GM10847 (cell line): ENCODE measurements around the gene NFIB.

Source experiments
- POLR2A ChIP-seq: IDR thresholded peaks from 2 replicates; pipeline ENCODE4 v1.6.1; 2011; ENCODE audit not compliant: insufficient read length; ENCODE audit errors: extremely low read depth

NFIB gene

GRCh38 chr9:14111696-14112095 is 202.2 kb downstream of the NFIB start:
- no peak for TF ChIP-seq POLR2A

DNA sequence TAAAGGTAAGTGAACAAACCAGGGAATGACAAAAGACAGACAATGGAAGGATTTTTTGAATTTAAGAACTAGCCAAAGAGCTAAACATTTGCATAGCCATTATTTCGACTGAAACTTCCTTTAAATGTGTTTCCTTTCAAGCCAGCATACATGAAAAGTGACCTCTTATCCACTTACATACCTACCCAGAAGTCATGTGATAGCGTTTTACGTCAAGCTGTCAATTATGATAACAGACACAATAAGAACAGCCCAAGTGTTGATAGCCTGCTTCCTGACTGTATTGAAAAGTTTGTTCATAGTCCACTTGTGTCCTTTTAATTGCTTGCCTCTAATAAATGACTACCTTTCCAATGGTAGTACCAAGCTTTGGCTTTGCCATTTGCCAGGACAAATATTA is 206.0 kb downstream of the NFIB start:
- TF ChIP-seq POLR2A = no peak

DNA sequence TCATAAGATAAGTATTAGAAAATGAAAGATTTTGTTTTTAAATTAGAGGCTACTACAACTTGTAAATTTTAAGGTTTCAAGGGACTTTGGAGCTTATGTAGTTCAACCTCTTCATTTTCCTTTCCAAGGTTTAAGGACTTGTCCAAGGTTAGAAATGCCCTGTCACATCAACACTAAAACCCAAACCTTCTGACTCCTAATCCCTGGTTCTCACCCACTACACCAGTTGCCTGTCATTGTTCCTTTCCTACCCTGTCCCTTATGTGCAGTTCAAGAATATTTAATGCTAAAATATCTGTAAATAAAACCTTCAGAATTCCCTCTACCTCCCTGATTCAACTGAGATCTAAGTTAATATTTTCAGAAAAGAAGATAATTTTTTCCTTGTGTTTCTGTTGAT is 206.4 kb downstream of the NFIB start:
- no peak for TF ChIP-seq POLR2A

DNA sequence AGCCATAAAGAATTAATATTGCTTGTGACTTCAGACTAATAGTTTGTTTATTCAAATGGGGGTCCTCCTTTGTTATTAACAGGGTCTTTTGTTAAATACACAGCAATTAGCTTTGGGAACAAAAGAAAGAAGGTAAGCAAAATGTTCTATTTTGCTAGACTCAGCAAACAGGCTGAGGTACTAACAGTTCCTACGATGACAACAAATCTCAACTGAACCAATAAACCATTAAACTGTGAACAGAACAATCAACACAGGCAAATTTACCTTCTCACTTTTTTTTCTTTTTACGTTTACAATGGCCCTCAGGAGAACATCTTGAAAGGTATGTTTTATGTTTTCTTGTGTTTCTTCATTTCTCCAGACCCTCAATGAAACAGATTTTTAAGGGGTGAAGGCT is 207.2 kb downstream of the NFIB start:
- no peak for TF ChIP-seq POLR2A

DNA sequence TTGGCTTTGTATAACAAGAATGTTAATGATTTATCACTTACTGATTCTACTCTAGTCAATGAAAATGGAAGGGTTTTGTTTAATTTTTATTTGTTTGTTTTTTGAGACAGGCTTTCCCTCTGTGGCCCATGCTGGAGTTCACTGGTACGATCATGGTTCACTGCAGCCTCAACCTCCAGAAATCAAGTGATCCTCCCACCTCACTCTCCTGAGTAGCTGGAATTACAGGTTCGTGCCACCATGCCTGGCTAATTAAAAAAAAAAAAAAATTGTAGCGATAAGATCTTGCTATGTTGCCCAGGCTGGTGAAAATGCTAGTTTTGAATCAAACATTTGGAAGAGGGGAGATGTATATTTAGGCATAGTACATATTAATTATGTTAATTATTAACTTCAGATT is 209.4 kb downstream of the NFIB start:
- no peak for TF ChIP-seq POLR2A

DNA sequence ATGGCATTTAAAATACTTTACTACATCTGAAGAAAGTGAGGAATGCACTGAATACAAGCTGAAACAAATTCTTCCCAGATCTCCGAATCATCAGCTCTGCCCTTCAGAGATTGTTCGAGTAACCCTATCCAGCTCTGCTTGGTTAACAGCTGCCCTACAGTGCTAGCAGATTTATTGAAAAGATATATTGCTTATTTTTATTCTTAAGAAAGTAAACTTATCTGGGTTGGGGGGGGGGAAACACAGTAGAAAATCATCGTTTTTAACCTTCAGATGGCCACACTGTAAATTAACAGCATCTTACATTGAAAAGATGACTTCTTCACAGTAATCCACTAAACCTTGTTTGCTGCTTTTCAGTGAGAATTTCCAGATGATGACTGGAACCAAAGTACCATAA is 210.8 kb downstream of the NFIB start:
- no peak for TF ChIP-seq POLR2A

DNA sequence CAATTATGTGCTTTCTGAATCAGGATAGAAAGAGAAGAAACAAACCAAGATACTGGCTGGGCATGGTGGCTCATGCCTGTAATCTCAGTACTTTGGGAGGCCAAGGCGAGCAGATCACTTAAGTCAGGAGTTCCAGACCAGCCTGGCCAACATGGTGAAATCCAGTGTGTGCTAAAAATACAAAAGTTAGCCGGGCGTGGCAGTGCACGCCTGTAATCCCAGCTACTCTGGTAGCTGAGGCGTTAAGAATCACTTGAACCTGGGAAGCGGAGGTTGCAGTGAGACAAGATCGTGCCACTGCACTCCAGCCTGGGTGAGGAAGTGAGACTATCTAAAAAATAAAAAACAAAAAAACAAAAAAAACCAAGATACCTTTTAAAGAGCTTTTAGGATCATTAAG is 214.2 kb downstream of the NFIB start:
- no peak for TF ChIP-seq POLR2A

- no peak for TF ChIP-seq POLR2A
These were observed 215.3 kb downstream of the NFIB start for GRCh38 chr9:14098486-14099180.

DNA sequence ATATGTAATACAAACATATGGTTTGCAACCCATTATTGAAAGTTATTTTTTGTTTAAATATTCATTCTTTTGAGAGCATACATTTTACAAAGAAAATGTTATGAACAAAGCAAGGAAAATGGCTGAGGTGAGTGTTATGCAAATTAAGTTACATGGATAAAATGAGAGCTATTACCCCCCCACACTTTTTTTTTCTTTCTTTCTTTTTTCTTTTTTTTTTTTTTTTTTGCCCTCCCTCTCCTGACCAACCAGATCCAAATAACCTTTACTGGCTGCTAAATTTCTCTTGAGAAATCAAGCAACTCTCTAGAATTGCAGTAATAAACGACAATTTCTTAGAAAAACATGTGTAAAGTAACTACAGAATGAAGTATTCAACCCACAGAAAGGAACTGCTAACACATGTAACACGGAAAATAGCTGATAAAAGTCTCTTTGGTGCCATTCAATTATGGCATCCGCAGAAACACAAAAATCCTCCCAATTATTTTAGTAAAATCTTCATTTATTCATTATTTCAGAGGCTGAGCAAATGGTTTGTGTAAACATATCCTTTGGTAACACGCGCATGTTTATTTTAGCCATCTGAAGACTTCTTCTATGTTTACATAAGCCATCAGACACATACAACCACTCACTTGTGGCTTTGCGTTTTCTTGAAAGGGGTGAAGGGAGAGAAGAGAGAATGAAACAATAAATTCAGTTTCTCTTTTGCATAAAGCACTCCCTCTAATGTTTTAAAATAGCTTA is 216.1 kb downstream of the NFIB start:
- TF ChIP-seq POLR2A = no peak

DNA sequence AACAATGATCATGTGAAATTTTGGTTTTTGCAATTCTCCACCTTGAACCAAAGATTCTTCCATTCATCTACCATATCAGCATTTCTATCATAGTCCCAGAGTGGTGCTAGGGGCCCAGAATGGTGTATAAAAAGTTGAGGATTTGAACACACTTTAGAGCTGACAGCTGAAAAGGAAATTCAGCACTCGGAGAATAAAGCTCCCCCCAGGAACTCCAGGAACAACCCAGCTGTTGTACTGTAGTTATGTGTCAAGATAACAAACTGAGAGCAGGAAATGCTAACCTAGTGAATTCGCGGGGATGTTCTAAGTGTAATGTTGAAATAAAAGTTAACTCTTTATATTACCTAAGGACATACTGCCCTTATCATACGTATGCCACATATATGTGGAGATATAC is 216.7 kb downstream of the NFIB start:
- no peak for TF ChIP-seq POLR2A

- no peak for TF ChIP-seq POLR2A
These were observed 217.6 kb downstream of the NFIB start for GRCh38 chr9:14096258-14096922.

- no peak for TF ChIP-seq POLR2A
These were observed 218.7 kb downstream of the NFIB start for GRCh38 chr9:14095277-14095676.

GRCh38 chr9:14094491-14094890 is 219.4 kb downstream of the NFIB start:
- TF ChIP-seq POLR2A = no peak

DNA sequence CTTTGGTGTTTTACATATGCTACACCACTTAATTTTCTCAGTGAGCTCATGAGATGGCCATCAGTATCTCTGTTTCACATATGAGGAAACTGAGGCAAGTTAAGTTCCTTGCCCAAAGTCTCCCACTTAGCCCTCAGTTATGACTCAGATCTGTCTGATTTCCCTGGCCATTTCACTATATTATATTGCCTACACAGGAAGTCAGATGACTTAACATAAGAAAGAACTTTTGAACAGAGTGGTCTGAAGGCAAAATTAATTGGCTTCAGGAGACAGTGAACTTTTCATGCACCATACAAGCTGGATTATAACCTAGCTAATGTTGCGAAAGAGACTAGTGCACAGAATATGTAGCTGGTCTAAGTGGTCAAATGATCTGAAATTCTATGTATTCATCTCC is 221.6 kb downstream of the NFIB start:
- no peak for TF ChIP-seq POLR2A

GRCh38 chr9:14089051-14089803 is 224.7 kb downstream of the NFIB start:
- no peak for TF ChIP-seq POLR2A

DNA sequence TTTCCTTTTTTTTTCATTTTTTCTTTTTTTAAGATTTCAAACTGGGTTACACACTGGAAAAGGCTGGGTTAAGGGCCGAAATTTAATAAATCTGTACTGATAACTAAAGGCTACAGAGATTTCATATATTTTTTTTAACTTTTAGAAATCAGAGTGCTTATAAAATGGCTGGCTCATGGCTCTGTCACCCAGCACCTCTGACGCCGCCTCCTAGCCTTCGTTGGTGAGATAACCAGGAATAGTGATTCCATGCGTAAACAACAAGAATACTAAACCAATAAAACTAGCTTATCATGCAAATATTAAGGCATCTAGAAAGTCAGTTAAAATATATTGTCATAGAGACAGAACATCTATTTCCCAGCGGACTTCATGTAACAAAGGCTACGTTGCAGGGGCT is 226.4 kb downstream of the NFIB start:
- no peak for TF ChIP-seq POLR2A

GRCh38 chr9:14086495-14086894 is 227.4 kb downstream of the NFIB start:
- TF ChIP-seq POLR2A = no peak
